Camera-type eye (tissue), 1 donor: ENCODE data around the gene CUL7. TPM values are rescaled to one million over a fixed set of nuclear protein-coding genes. Genes with fewer than 3 reads are reported as not detected.

Experiments used
- total RNA-seq: library from RNA; depleted of rRNA; stranded (reverse); fragments of >200 nt; gene quantifications from one replicate; pipeline ENCODE4 v1.2.3, GENCODE V29; 2014

CUL7 gene
- 33.0 TPM for total RNA-seq

DNA sequence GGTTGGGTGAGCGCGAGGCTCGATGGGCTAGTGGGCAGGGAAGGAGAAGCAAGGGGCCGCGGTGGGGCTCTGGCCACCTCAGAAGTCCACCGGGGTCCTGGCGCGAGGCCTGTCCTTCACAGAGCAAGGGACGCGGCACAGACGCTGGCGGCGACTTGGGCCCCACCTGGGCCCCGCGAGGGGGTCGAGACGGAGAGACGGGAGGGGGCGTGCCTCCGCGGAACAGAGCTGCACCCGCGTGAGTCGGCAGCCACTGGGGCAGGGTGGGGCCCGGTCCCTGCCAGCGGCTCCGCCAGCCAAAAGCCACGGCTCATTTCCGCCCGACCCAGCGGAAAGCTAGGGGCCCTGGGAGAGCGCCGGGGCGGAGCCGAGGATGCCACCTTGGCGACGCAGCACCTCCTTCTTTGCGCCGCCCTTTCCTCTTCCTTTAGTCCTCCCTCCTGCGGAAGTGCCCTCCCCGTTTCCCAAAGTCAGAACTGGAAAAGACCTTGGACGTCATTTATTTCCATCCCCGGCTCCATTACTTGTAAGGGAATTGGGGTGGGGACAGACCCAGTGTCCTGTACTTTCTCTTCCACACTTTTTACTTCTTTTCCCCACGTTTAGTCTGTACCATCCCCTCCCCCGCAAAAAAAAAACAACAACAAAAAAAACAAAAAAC is at the start of gene CUL7:
TSS of gene CUL7 (minus strand) at position 307 of the 661 bp plus-strand sequence. CDS start 1,063 bp downstream, outside the sequence.

GRCh38 chr6:43075670-43076463 is 22.2 kb upstream of the CUL7 start, which contains the start of gene PTK7:
TSS of gene PTK7 (plus strand) at chr6:43076314. CDS start at chr6:43076489, 175 bp downstream.

GRCh38 chr6:43059168-43060033 is 5.8 kb upstream of the CUL7 start, which contains the start of the genes KLC4 and MRPL2:
TSS of gene KLC4 (plus strand) at chr6:43059631. CDS start at chr6:43061336, 1,705 bp downstream.
TSS of gene MRPL2 (minus strand) at chr6:43059434. CDS start at chr6:43059381, 53 bp downstream.

DNA sequence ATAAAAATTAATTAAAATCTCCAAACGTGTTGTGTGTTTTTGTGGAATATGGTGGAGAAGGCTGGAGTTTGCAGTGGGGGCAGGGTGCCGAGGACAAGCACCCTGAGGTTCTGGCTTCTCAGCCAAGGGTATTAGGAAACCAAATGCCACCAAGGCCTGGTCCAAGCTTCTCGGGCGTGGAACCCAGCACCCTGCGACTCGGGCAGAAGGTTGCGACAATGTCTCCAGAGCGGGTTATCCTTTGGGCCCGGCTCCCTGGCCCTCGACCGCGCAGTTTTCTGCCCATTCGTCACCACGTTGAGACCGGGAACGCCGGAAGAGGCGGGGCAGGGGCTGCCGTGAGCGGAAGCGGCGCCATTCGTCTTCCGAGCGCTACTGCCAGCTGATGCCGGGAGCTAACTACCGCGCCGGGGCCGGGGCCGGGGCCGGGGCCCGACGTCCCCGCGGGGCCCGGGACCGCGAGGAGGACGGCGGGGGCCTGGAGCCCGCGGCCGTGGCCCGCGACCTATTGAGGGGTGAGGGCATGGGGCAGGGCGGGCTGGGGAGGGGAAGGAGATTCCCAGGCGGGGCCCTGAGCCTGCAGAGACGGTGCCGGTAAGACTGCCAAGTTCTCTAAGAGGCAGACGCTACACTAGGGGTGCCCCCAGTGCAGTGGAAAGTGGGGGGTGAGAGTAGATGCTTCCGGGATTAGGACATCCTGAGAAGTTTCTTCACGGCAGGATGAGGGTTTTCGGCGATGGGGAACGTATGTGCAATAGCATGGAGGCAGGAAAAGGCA is 32.2 kb downstream of the CUL7 start, which contains the start of gene RRP36:
TSS of gene RRP36 (plus strand) at position 354 of the 778 bp plus-strand sequence. CDS start at position 386, 32 bp downstream.

GRCh38 chr6:43013843-43014433 is 39.7 kb downstream of the CUL7 start, which contains the start of the genes KLHDC3 and MEA1:
TSS of gene KLHDC3 (plus strand) at chr6:43014249. CDS start at chr6:43017193, 2,944 bp downstream.
TSS of gene MEA1 (minus strand) at chr6:43013946. CDS start at chr6:43013813, 133 bp downstream.

Other genes starting within 250 kb of the CUL7 start
- 115 TPM for gene RPL7L1, start 174.2 kb downstream of the CUL7 start, total RNA-seq
- gene PTCRA, start 137.8 kb downstream of the CUL7 start, total RNA-seq: not detected
- gene CNPY3, start 124.4 kb downstream of the CUL7 start, total RNA-seq: 39.6 TPM
- gene GNMT, start 93.1 kb downstream of the CUL7 start, total RNA-seq: not detected
- gene PEX6, start 74.7 kb downstream of the CUL7 start, total RNA-seq: 29.6 TPM
- 31.1 TPM for gene PPP2R5D, start 69.3 kb downstream of the CUL7 start, total RNA-seq
- gene MEA1, start 39.9 kb downstream of the CUL7 start, total RNA-seq: 37.6 TPM
- 128 TPM for gene KLHDC3, start 39.6 kb downstream of the CUL7 start, total RNA-seq
- gene RRP36, start 32.2 kb downstream of the CUL7 start, total RNA-seq: 44.5 TPM
- gene MRPL2, start 5.6 kb upstream of the CUL7 start, total RNA-seq: 17.3 TPM
- gene KLC4, start 5.8 kb upstream of the CUL7 start, total RNA-seq: 63.3 TPM
- gene PTK7, start 22.5 kb upstream of the CUL7 start, total RNA-seq: 76.4 TPM
- gene SRF, start 117.4 kb upstream of the CUL7 start, total RNA-seq: 17.2 TPM
- 45.0 TPM for gene CUL9, start 128.3 kb upstream of the CUL7 start, total RNA-seq
- 34.7 TPM for gene DNPH1, start 175.6 kb upstream of the CUL7 start, total RNA-seq
- gene TTBK1, start 189.6 kb upstream of the CUL7 start, total RNA-seq: 4.6 TPM
- gene SLC22A7, start 244.4 kb upstream of the CUL7 start, total RNA-seq: not detected